ENCODE results near the gene TMEM126A.
A peak's percentile ranks its signal among the peaks of the same experiment; 100 is the strongest.
"Not testable (repeated sequence)": the region's sequence is repeated elsewhere in the genome, so short reads cannot be mapped to it uniquely, and the experiment has no call there.

TMEM126A gene

DNA sequence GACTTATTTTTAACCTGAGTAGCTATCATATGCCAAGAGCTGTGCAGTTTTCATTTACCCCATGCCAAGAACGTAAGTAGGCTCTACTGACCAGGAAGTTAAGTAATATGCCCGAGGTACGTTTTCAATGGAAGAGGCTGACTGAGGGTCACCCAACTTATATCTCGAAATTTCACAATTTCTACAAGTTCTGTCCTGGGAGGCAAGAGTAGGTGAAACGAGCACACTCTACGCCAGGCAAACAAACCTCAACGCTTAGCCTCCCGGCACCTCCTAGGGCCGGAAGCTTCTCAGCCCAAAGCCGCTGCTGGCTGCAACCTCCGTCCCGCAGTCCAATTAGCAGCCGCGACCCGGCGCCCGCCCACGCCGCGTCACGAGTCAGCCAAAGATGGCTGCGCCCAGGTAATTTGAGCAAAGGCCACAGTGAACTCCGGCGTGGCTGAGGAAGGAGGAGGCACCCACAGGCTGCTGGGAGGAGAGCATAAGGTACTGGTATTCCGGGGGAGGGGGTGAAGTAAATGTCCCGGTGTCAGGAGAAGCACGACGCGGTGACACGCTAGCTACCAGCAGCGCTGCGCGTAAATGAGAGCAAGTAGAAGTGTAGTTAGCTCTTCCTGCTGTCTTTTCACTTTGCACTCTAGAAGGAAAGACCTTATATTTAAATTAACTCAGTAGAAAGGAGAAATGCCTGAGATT, at the start of gene TMEM126A:
TMEM126A (plus strand) TSS at position 364 of the 696 bp plus-strand sequence. CDS start 2,289 bp downstream, outside the sequence.
- FAIRE-seq = no peak
- peak; percentile 33 for DNase-seq (ENCODE audit: insufficient read length, low spot score)
- TF ChIP-seq, protein P1, sequence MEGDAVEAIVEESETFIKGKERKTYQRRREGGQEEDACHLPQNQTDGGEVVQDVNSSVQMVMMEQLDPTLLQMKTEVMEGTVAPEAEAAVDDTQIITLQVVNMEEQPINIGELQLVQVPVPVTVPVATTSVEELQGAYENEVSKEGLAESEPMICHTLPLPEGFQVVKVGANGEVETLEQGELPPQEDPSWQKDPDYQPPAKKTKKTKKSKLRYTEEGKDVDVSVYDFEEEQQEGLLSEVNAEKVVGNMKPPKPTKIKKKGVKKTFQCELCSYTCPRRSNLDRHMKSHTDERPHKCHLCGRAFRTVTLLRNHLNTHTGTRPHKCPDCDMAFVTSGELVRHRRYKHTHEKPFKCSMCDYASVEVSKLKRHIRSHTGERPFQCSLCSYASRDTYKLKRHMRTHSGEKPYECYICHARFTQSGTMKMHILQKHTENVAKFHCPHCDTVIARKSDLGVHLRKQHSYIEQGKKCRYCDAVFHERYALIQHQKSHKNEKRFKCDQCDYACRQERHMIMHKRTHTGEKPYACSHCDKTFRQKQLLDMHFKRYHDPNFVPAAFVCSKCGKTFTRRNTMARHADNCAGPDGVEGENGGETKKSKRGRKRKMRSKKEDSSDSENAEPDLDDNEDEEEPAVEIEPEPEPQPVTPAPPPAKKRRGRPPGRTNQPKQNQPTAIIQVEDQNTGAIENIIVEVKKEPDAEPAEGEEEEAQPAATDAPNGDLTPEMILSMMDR (IDR thresholded peaks at IDR 0.05; ENCODE audit: insufficient read depth, missing control alignments) = no peak

DNA sequence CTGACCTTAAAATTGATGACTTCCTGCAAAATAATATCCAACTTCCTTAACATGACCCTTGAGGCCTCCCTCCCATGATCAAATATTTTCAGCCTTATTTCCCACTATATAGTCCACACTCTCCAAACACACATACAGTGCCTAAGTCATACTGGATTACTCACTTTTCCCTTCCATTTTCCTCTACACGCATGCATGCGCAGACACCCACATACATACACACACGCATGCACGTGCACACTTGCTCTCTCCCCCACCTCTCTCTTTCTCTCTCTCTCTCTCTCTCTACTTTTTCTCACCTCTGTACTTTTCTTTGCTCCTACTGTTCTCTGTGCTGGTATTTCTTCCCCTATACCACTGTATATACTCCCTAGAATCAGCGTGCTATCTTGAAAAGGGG, 48.7 kb upstream of the TMEM126A start:
- TF ChIP-seq, protein P1 (IDR thresholded peaks at IDR 0.05; ENCODE audit: insufficient read depth, missing control alignments) = no peak
- DNase-seq (ENCODE audit: insufficient read length, low spot score) = no peak
- FAIRE-seq = no peak

DNA sequence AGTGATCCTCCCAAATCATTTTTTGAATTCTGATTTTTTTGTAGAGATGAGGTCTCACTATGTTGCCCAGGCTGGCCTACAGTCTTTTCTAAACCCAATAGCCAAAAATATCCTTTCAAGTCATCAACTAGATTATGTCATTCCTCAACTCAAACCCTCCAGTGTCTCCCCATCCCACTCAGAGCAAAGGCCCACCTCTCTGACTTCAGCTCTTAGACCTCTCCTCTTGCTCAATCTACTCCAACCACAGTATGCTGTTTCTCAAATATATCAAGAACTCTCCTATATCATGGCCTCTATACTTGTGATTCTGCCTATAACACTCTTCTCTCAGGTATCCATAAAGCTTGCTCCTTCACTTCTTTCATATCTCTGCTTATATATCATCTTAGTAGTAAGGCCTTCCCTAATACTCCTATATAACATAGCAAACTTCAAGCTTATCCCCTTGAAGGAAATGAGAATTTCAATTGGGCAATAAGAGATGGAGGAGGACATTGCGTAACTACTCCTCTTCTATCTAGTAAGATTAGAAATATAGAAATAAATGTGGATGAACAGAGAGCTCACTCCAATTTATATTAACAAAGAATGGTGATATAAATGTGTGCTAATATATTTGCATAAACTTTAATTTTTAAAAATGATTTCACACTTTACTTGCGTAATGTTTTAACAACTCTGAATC, 45.1 kb upstream of the TMEM126A start:
- DNase-seq (ENCODE audit: insufficient read length, low spot score) (no peak), FAIRE-seq (no peak)
- TF ChIP-seq, protein P1 (IDR thresholded peaks at IDR 0.05; ENCODE audit: insufficient read depth, missing control alignments) = no peak

DNA sequence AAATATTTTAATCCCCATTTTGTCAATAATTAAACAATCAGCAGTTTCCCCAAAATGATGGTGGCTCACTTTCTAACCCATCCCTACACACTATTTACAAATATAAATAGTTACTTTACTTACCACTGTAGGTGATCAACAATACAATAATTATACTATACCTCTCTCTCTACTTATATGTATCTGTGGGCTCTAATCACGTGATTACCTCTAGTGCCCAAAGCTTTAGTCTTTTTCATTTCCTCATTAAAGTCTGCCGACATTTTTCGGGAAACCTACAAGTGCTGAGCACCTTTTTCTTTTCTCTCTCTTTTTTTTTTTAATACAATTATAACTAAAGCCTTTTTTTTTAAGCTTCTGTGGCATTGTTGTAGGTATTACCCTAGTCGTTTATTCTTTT, 44.5 kb upstream of the TMEM126A start:
- TF ChIP-seq, protein P1 (IDR thresholded peaks at IDR 0.05; ENCODE audit: insufficient read depth, missing control alignments) = no peak
- FAIRE-seq (no peak), DNase-seq (ENCODE audit: insufficient read length, low spot score) (no peak)

DNA sequence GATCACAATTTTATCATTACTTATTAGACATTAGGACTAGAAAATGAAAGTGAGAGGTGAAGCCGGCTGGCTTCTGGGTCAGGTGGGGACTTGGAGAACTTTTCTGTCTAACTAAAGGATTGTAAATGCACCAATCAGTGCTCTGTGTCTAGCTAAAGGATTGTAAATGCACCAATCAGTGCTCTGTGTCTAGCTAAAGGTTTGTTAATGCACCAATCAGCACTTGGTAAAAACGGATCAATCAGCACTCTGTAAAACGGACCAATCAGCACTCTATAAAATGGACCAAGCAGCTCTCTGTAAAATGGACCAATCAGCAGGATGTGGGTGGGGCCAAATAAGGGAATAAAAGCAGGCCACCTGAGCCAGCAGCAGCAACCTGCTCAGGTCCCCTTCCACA, 41.5 kb upstream of the TMEM126A start:
- not testable (repeated sequence) for DNase-seq (ENCODE audit: insufficient read length, low spot score); FAIRE-seq

DNA sequence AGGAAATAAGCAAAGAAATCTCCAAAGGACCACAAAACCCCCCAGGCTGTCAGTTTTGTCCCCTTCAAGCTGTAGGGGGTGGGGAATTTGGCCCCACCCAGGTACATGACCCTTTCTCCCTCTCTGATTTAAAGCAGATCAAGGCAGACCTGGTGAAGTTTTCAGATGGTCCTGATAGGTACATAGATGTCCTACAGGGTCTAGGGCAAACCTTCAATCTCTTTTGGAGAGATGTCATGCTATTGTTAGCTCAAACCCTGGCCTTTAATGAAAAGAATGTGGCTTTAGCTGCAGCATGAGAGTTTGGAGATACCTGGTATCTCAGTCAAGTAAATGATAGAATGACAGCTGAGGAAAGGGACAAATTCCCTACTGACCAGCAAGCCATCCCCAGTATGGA, 39.1 kb upstream of the TMEM126A start:
- FAIRE-seq = not testable (repeated sequence)

DNA sequence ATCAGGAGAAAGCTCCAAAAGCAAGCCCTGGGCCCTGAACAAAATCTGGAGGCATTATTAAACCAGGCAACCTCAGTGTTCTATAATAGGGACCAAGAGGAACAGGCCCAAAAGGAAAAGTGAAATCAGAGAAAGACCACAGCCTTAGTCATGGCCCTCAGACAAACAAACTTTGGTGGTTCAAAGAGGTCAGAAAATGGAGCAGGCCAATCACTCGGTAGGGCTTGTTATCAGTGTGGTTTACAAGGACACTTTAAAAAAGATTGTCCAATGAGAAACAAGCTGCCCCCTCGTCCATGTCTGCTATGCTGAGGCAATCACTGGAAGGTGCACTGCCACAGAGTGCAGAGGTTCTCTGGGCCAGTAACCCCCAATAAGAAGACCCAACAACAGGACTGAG, 38.5 kb upstream of the TMEM126A start:
- DNase-seq (ENCODE audit: insufficient read length, low spot score); FAIRE-seq: not testable (repeated sequence)

More for the DNA sequence above, 39.1 kb upstream of the TMEM126A start:
- not testable (repeated sequence) for DNase-seq (ENCODE audit: insufficient read length, low spot score)

DNA sequence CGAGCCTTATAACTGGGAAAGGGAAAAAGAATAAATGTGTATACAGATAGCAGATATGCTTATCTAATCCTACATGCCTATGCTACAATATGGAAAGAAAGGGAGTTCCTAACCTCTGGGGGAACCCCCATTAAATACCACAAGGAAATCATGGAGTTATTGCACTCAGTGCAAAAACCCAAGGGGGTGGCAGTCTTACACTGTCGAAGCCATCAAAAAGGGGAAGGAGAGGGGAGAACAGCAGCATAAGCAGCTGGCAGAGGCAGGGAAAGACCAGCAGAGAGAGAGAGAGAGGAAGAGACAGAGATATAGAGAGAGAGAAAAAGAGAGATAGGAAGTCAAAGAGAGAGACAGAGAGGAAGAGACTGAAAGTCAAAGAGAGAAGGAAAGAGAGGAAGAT, 36.1 kb upstream of the TMEM126A start:
- not testable (repeated sequence) for FAIRE-seq

DNA sequence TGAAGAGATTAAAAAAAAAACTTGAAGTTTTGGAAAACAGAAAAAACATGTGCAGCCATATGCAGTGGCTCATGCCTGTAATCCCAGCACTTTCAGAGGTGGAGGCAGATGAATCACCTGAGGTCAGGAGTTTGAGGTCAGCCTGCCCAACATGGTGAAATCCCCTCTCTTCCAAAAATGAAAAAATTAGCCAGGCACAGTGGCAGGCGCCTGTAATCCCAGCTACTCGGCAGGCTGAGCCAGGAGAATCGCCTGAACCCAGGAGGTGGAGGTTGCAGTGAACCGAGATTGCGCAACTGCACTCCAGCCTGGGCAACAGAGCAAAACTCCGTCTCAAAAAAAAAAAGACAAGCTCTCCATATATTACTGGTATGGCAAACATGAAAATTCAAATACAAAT, 28.3 kb upstream of the TMEM126A start:
- TF ChIP-seq, protein P1 (IDR thresholded peaks at IDR 0.05; ENCODE audit: insufficient read depth, missing control alignments) = no peak
- DNase-seq (ENCODE audit: insufficient read length, low spot score) (no peak), FAIRE-seq (no peak)

More for the DNA sequence above, 36.1 kb upstream of the TMEM126A start:
- not testable (repeated sequence) for DNase-seq (ENCODE audit: insufficient read length, low spot score)
